ENCODE measurements around the gene SNCG.
"Not testable (repeated sequence)": the region's sequence is repeated elsewhere in the genome, so short reads cannot be mapped to it uniquely, and the experiment has no call there.

Gene SNCG

GRCh38 chr10:86947806-86948205, 10.6 kb upstream of the SNCG start:
- not testable (repeated sequence) for H3K4me3 ChIP-seq (ENCODE audit: low read length); H3K9ac ChIP-seq (ENCODE audit: low read length); H3K4me1 ChIP-seq (ENCODE audit: control insufficient read depth, insufficient read depth, low read length); H3K9me3 ChIP-seq (ENCODE audit: control insufficient read depth, low read length); H3K36me3 ChIP-seq (ENCODE audit: control insufficient read depth, insufficient read depth, low read length)
- peaks cover 22% of the 10 kb centered on the region for H3K27me3 ChIP-seq (ENCODE audit: control insufficient read depth, insufficient read depth, low read length)

- H3K4me1 ChIP-seq (ENCODE audit: control insufficient read depth, insufficient read depth, low read length), result peaks cover 16% of the 10 kb centered on the region
- no peak overlapping the region for H3K4me3 ChIP-seq (ENCODE audit: low read length)
- peaks cover 10% of the 10 kb centered on the region for H3K27me3 ChIP-seq (ENCODE audit: control insufficient read depth, insufficient read depth, low read length)
- H3K9me3 ChIP-seq (ENCODE audit: control insufficient read depth, low read length), result no peaks in the 10 kb centered on the region
- H3K36me3 ChIP-seq (ENCODE audit: control insufficient read depth, insufficient read depth, low read length), result no peaks in the 10 kb centered on the region
- no peak overlapping the region for H3K9ac ChIP-seq (ENCODE audit: low read length)
Observed at GRCh38 chr10:86950349-86950748, 8.1 kb upstream of the SNCG start.

GRCh38 chr10:86951184-86951761, 7.1 kb upstream of the SNCG start:
- H3K4me3 ChIP-seq (ENCODE audit: low read length), result no peak overlapping the region
- no peaks in the 10 kb centered on the region for H3K36me3 ChIP-seq (ENCODE audit: control insufficient read depth, insufficient read depth, low read length)
- H3K9ac ChIP-seq (ENCODE audit: low read length), result no peak overlapping the region
- H3K4me1 ChIP-seq (ENCODE audit: control insufficient read depth, insufficient read depth, low read length), result peaks cover 16% of the 10 kb centered on the region
- H3K27me3 ChIP-seq (ENCODE audit: control insufficient read depth, insufficient read depth, low read length), result peaks cover 9% of the 10 kb centered on the region
- no peaks in the 10 kb centered on the region for H3K9me3 ChIP-seq (ENCODE audit: control insufficient read depth, low read length)

GRCh38 chr10:86952106-86952505, 6.3 kb upstream of the SNCG start:
- Histone ChIP-seq H3K4me1 (ENCODE audit: control insufficient read depth, insufficient read depth, low read length) (peaks cover 16% of the 10 kb centered on the region), H3K4me3 (ENCODE audit: low read length) (no peak overlapping the region), H3K36me3 (ENCODE audit: control insufficient read depth, insufficient read depth, low read length) (no peaks in the 10 kb centered on the region), H3K27me3 (ENCODE audit: control insufficient read depth, insufficient read depth, low read length) (peaks cover 4% of the 10 kb centered on the region), H3K9ac (ENCODE audit: low read length) (no peak overlapping the region), H3K9me3 (ENCODE audit: control insufficient read depth, low read length) (no peaks in the 10 kb centered on the region)

- H3K4me3 ChIP-seq (ENCODE audit: low read length), result not testable (repeated sequence)
Observed at GRCh38 chr10:86952697-86953096, 5.7 kb upstream of the SNCG start.

GRCh38 chr10:86953747-86954680, 4.4 kb upstream of the SNCG start:
- H3K9me3 ChIP-seq (ENCODE audit: control insufficient read depth, low read length), result no peaks in the 10 kb centered on the region
- H3K4me3 ChIP-seq (ENCODE audit: low read length), result no peak overlapping the region
- no peaks in the 10 kb centered on the region for H3K36me3 ChIP-seq (ENCODE audit: control insufficient read depth, insufficient read depth, low read length)
- no peak overlapping the region for H3K9ac ChIP-seq (ENCODE audit: low read length)
- peaks cover 11% of the 10 kb centered on the region for H3K27me3 ChIP-seq (ENCODE audit: control insufficient read depth, insufficient read depth, low read length)
- peaks cover 22% of the 10 kb centered on the region for H3K4me1 ChIP-seq (ENCODE audit: control insufficient read depth, insufficient read depth, low read length)

More at GRCh38 chr10:86952697-86953096, 5.7 kb upstream of the SNCG start:
- not testable (repeated sequence) for H3K27me3 ChIP-seq (ENCODE audit: control insufficient read depth, insufficient read depth, low read length); H3K9ac ChIP-seq (ENCODE audit: low read length); H3K9me3 ChIP-seq (ENCODE audit: control insufficient read depth, low read length); H3K36me3 ChIP-seq (ENCODE audit: control insufficient read depth, insufficient read depth, low read length)
- peaks cover 16% of the 10 kb centered on the region for H3K4me1 ChIP-seq (ENCODE audit: control insufficient read depth, insufficient read depth, low read length)

GRCh38 chr10:86954681-86955500, 3.5 kb upstream of the SNCG start:
- H3K9me3 ChIP-seq (ENCODE audit: control insufficient read depth, low read length), result no peaks in the 10 kb centered on the region
- H3K4me3 ChIP-seq (ENCODE audit: low read length), result no peak overlapping the region
- H3K36me3 ChIP-seq (ENCODE audit: control insufficient read depth, insufficient read depth, low read length), result no peaks in the 10 kb centered on the region
- H3K4me1 ChIP-seq (ENCODE audit: control insufficient read depth, insufficient read depth, low read length), result peaks cover 28% of the 10 kb centered on the region
- H3K27me3 ChIP-seq (ENCODE audit: control insufficient read depth, insufficient read depth, low read length), result peaks cover 16% of the 10 kb centered on the region
- no peak overlapping the region for H3K9ac ChIP-seq (ENCODE audit: low read length)

GRCh38 chr10:86955501-86956194, 2.8 kb upstream of the SNCG start:
- no peaks in the 10 kb centered on the region for H3K9me3 ChIP-seq (ENCODE audit: control insufficient read depth, low read length)
- peaks cover 16% of the 10 kb centered on the region for H3K27me3 ChIP-seq (ENCODE audit: control insufficient read depth, insufficient read depth, low read length)
- H3K4me3 ChIP-seq (ENCODE audit: low read length), result no peak overlapping the region
- H3K4me1 ChIP-seq (ENCODE audit: control insufficient read depth, insufficient read depth, low read length), result peaks cover 28% of the 10 kb centered on the region
- no peaks in the 10 kb centered on the region for H3K36me3 ChIP-seq (ENCODE audit: control insufficient read depth, insufficient read depth, low read length)
- no peak overlapping the region for H3K9ac ChIP-seq (ENCODE audit: low read length)

GRCh38 chr10:86956195-86956847, 2.1 kb upstream of the SNCG start:
- Histone ChIP-seq H3K27me3 (ENCODE audit: control insufficient read depth, insufficient read depth, low read length) (peaks cover 19% of the 10 kb centered on the region), H3K9me3 (ENCODE audit: control insufficient read depth, low read length) (no peaks in the 10 kb centered on the region), H3K9ac (ENCODE audit: low read length) (no peak overlapping the region), H3K4me1 (ENCODE audit: control insufficient read depth, insufficient read depth, low read length) (peaks cover 28% of the 10 kb centered on the region), H3K4me3 (ENCODE audit: low read length) (no peak overlapping the region), H3K36me3 (ENCODE audit: control insufficient read depth, insufficient read depth, low read length) (no peaks in the 10 kb centered on the region)

- no peaks in the 10 kb centered on the region for H3K36me3 ChIP-seq (ENCODE audit: control insufficient read depth, insufficient read depth, low read length)
- H3K9ac ChIP-seq (ENCODE audit: low read length), result no peak overlapping the region
- H3K9me3 ChIP-seq (ENCODE audit: control insufficient read depth, low read length), result no peaks in the 10 kb centered on the region
- peaks cover 28% of the 10 kb centered on the region for H3K4me1 ChIP-seq (ENCODE audit: control insufficient read depth, insufficient read depth, low read length)
- H3K4me3 ChIP-seq (ENCODE audit: low read length), result no peak overlapping the region
- peaks cover 20% of the 10 kb centered on the region for H3K27me3 ChIP-seq (ENCODE audit: control insufficient read depth, insufficient read depth, low read length)
Observed at GRCh38 chr10:86956848-86957448, 1.5 kb upstream of the SNCG start.
